HepG2 (cell line): ENCODE measurements around the gene HTR7. TPM values are rescaled to one million over a fixed set of nuclear protein-coding genes. Genes with fewer than 3 reads are reported as not detected.

Source experiments
- ATAC-seq: fragments of 200-7000 bp; cut with Tn5 transposase; 3 replicates; pipeline ENCODE4 v1.9.1; 2020; ENCODE audit warnings: mild to moderate bottlenecking, moderate library complexity
- BruUV-seq: library from RNA; stranded (reverse); fragments of 400-500 nt; replicated peaks from 2 replicates; lab custom pipeline; 2021; lab: Mats Ljungman, UMichigan
- CTCF ChIA-PET: fragments of 300-600 bp; formaldehyde crosslinking; extraction: SDS; loops from one replicate; lab custom pipeline; 2021; ENCODE audit warnings: low total read pairs, inconsistent platforms, low intra/inter-chr PET ratio; lab: Yijun Ruan, JAX
- POLR2A ChIA-PET: fragments of 350-600 bp; sonication (Branson Sonifier 250); formaldehyde crosslinking; loops from one replicate; lab custom pipeline; 2020; ENCODE audit warnings: antibody characterized with exemption, inconsistent platforms; lab: Yijun Ruan, JAX
- DNase-seq: peaks from one replicate; pipeline ENCODE4 v3.0.0-alpha.2; 2015; ENCODE audit warnings: low spot score
- FAIRE-seq: peaks from 3 replicates; lab custom pipeline; 2011; peaks lifted over from hg19 to GRCh38; lab: Jason Lieb, UNC
- H2AFZ ChIP-seq: one replicate; pipeline ENCODE4 v1.6.1; 2011; ENCODE audit warnings: low read length, inconsistent platforms
- H3K27ac ChIP-seq: fragments of 300-600 bp; 3 replicates; pipeline ENCODE4 v1.8.0; 2011; ENCODE audit warnings: mixed run types, mild to moderate bottlenecking, mixed read lengths, low read length, inconsistent platforms; ENCODE audit not compliant: insufficient read depth; ENCODE audit errors: extremely low read length
- H3K27me3 ChIP-seq, 2 experiments: fragments of 200-600 bp in 1 of 2; 2 replicates in 1 of 2; 3 replicates in 1 of 2; pipeline versions ENCODE4 v1.6.0 to v1.8.0; 2011; ENCODE audit warnings: low read length in 2 of 2, mild to moderate bottlenecking in 2 of 2, moderate library complexity in 2 of 2, inconsistent platforms in 1 of 2; ENCODE audit not compliant: insufficient read depth in 2 of 2, control insufficient read depth in 1 of 2
- H3K36me3 ChIP-seq, 2 experiments: fragments of 200-600 bp in 1 of 2; replicated peaks in 1 of 2; 2 replicates in 1 of 2; 3 replicates in 1 of 2; pipeline versions ENCODE4 v1.5.1 to v1.8.0; 2011; ENCODE audit warnings: low read length in 2 of 2, inconsistent platforms in 1 of 2; ENCODE audit not compliant: insufficient read depth in 2 of 2, control insufficient read depth in 1 of 2
- H3K4me1 ChIP-seq: 2 replicates; pipeline ENCODE4 v1.5.1; 2012; ENCODE audit warnings: low read length, inconsistent platforms; ENCODE audit not compliant: insufficient read depth
- H3K4me2 ChIP-seq: 2 replicates; pipeline ENCODE4 v1.6.0; 2011; ENCODE audit warnings: low read depth, low read length, inconsistent platforms
- H3K4me3 ChIP-seq, 3 experiments: fragments of 200-600 bp in 1 of 3; sonication (generic), shearing (Covaris generic) in 1 of 3; replicated peaks in 1 of 3; 2 replicates each; pipeline ENCODE4 v1.5.1; 2011 to 2016; ENCODE audit warnings: low read length in 3 of 3, inconsistent platforms in 2 of 3, low read depth in 2 of 3, mild to moderate bottlenecking in 2 of 3, control low read depth in 1 of 3, mixed read lengths in 1 of 3; ENCODE audit not compliant: insufficient read depth in 1 of 3
- H3K79me2 ChIP-seq: one replicate; pipeline ENCODE4 v1.6.1; 2011; ENCODE audit warnings: low read length, inconsistent platforms; ENCODE audit not compliant: insufficient read depth
- H3K9ac ChIP-seq: 2 replicates; pipeline ENCODE4 v1.6.0; 2011; ENCODE audit warnings: mild to moderate bottlenecking, low read depth, low read length, inconsistent platforms; ENCODE audit not compliant: insufficient read depth
- H3K9me3 ChIP-seq: 2 replicates; pipeline ENCODE4 v1.5.1; 2012; ENCODE audit warnings: mild to moderate bottlenecking, low read length
- H4K20me1 ChIP-seq: 2 replicates; pipeline ENCODE4 v1.6.0; 2011; ENCODE audit warnings: inconsistent platforms, mild to moderate bottlenecking, low read length, moderate library complexity; ENCODE audit not compliant: insufficient read depth
- ADNP ChIP-seq: sonication (generic); formaldehyde crosslinking; IDR thresholded peaks from 2 replicates; pipeline ENCODE4 v1.4.0; 2020; ENCODE audit warnings: missing genetic modification reagents
- ATF1 ChIP-seq: IDR thresholded peaks from 2 replicates; pipeline ENCODE4 v1.6.1; 2016; ENCODE audit warnings: mild to moderate bottlenecking, control low read depth
- ZSCAN30 ChIP-seq: sonication (generic); formaldehyde crosslinking; IDR thresholded peaks from 2 replicates; pipeline ENCODE4 v1.5.0; 2020; ENCODE audit warnings: mild to moderate bottlenecking, missing genetic modification reagents
- WGBS: methylation state at CpG from one replicate; pipeline ENCODE4 v1.1.6; 2017; ENCODE audit warnings: low lambda C conversion rate; 5-methylcytosine and 5-hydroxymethylcytosine counted together
- in situ Hi-C: cut with HindIII; loops from 2 replicates; pipeline ENCODE4 v1.10.0; 2017; ENCODE audit warnings: low pct_unique_long_range_greater_than_20kb; ENCODE audit not compliant: extremely low pct_ligation_motif_present
- intact Hi-C: fragments of 100-400 bp; cut with micrococcal nuclease; formaldehyde crosslinking; loops from one replicate; pipeline ENCODE4 v1.10.0; 2022; ENCODE audit not compliant: unreplicated experiment
- polyA plus RNA-seq, 8 experiments: library from polyadenylated mRNA; depleted of rRNA in 3 of 8; stranded (reverse) in 7 of 8; unstranded in 1 of 8; fragments of >200 nt; fragmentation: Illumina TruSeq in 4 of 8; extraction: Trizol in 4 of 8; gene quantifications; 2 replicates each; pipeline versions ENCODE4 v1.2.1 to v1.2.3, GENCODE V29; 2011 to 2016; ENCODE audit warnings: low read depth in 4 of 8, missing spikeins in 1 of 8, mixed read lengths in 1 of 8; ENCODE audit not compliant: insufficient read depth in 1 of 8
- total RNA-seq, 5 experiments: library from RNA; depleted of rRNA; stranded (reverse); fragments of >200 nt; fragmentation: Illumina TruSeq; extraction: Trizol; gene quantifications; 2 replicates each; pipeline ENCODE4 v1.2.3, GENCODE V29; 2016; ENCODE audit warnings: low read depth in 1 of 5
- TF ChIP-seq, protein P1 (sequence below): sonication (generic); formaldehyde crosslinking; IDR thresholded peaks from 2 replicates; pipeline ENCODE4 v1.4.0; 2020; ENCODE audit warnings: missing genetic modification reagents; ENCODE audit errors: not compliant biosample characterization
- TF ChIP-seq, protein P2 (sequence below): sonication (generic); formaldehyde crosslinking; IDR thresholded peaks from 2 replicates; pipeline ENCODE4; 2020; ENCODE audit warnings: missing genetic modification reagents, mild to moderate bottlenecking, borderline replicate concordance
- TF ChIP-seq, protein P3 (sequence below): sonication (generic); formaldehyde crosslinking; IDR thresholded peaks from 2 replicates; pipeline ENCODE4 v1.4.0; 2020; ENCODE audit warnings: missing genetic modification reagents, borderline replicate concordance

Gene HTR7
- total and polyA plus RNA-seq, 2 of the 13 experiments (the other 11 are each of a cell fraction or from before 2014, with no cell fraction given): 0.04 TPM; not detected in 1

DNA sequence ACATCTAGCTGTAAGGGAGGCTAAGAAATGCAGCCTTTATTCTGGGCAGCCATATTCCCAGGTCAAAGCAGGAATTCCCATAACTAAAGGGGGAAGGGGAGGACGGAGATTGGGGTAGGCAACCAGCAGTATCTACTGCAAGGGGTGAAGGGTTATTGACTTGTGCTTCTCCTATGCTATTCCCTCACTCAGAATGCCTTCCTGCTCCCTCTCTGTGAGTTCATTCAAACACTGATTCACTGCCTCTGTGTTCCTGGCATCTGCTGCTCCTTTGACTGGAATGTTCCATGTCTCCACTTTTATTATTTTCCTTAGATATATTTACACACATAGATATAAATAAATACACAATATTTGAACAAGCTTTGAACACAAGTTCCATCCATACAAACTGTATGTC lies 11.1 kb downstream of the HTR7 start:
- H3K27me3 ChIP-seq: no peaks in the 10 kb centered on the region
- FAIRE-seq (no peak), DNase-seq (no peak), ATAC-seq (no peak)
- in situ Hi-C loops: no loop called here
- no peak overlapping the region for H3K4me2 ChIP-seq
- no peaks in the 10 kb centered on the region for H4K20me1 ChIP-seq
- H3K36me3 ChIP-seq: no peaks in the 10 kb centered on the region
- TF ChIP-seq ATF1 (CRISPR knock-in tag) (no peak), ADNP (no peak), ZSCAN30 (CRISPR knock-in tag) (no peak)
- TF ChIP-seq, protein P1, sequence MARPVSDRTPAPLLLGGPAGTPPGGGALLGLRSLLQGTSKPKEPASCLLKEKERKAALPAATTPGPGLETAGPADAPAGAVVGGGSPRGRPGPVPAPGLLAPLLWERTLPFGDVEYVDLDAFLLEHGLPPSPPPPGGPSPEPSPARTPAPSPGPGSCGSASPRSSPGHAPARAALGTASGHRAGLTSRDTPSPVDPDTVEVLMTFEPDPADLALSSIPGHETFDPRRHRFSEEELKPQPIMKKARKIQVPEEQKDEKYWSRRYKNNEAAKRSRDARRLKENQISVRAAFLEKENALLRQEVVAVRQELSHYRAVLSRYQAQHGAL: no peak
- TF ChIP-seq, protein P2, sequence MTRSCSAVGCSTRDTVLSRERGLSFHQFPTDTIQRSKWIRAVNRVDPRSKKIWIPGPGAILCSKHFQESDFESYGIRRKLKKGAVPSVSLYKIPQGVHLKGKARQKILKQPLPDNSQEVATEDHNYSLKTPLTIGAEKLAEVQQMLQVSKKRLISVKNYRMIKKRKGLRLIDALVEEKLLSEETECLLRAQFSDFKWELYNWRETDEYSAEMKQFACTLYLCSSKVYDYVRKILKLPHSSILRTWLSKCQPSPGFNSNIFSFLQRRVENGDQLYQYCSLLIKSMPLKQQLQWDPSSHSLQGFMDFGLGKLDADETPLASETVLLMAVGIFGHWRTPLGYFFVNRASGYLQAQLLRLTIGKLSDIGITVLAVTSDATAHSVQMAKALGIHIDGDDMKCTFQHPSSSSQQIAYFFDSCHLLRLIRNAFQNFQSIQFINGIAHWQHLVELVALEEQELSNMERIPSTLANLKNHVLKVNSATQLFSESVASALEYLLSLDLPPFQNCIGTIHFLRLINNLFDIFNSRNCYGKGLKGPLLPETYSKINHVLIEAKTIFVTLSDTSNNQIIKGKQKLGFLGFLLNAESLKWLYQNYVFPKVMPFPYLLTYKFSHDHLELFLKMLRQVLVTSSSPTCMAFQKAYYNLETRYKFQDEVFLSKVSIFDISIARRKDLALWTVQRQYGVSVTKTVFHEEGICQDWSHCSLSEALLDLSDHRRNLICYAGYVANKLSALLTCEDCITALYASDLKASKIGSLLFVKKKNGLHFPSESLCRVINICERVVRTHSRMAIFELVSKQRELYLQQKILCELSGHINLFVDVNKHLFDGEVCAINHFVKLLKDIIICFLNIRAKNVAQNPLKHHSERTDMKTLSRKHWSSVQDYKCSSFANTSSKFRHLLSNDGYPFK: no peak
- TF ChIP-seq, protein P3, sequence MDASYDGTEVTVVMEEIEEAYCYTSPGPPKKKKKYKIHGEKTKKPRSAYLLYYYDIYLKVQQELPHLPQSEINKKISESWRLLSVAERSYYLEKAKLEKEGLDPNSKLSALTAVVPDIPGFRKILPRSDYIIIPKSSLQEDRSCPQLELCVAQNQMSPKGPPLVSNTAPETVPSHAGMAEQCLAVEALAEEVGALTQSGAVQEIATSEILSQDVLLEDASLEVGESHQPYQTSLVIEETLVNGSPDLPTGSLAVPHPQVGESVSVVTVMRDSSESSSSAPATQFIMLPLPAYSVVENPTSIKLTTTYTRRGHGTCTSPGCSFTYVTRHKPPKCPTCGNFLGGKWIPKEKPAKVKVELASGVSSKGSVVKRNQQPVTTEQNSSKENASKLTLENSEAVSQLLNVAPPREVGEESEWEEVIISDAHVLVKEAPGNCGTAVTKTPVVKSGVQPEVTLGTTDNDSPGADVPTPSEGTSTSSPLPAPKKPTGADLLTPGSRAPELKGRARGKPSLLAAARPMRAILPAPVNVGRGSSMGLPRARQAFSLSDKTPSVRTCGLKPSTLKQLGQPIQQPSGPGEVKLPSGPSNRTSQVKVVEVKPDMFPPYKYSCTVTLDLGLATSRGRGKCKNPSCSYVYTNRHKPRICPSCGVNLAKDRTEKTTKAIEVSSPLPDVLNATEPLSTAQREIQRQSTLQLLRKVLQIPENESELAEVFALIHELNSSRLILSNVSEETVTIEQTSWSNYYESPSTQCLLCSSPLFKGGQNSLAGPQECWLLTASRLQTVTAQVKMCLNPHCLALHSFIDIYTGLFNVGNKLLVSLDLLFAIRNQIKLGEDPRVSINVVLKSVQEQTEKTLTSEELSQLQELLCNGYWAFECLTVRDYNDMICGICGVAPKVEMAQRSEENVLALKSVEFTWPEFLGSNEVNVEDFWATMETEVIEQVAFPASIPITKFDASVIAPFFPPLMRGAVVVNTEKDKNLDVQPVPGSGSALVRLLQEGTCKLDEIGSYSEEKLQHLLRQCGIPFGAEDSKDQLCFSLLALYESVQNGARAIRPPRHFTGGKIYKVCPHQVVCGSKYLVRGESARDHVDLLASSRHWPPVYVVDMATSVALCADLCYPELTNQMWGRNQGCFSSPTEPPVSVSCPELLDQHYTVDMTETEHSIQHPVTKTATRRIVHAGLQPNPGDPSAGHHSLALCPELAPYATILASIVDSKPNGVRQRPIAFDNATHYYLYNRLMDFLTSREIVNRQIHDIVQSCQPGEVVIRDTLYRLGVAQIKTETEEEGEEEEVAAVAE (CRISPR knock-in tag): no peak
- ChIA-PET POLR2A (no interaction called here), CTCF (no interaction called here)
- 0% methylated on average over 1 of the region's 1 CpG for WGBS
- no TSS peak for BruUV-seq
- H3K79me2 ChIP-seq: no peaks in the 10 kb centered on the region
- H2AFZ ChIP-seq: no peak overlapping the region
- peaks cover 21% of the 10 kb centered on the region for H3K9me3 ChIP-seq
- no peak overlapping the region for H3K9ac ChIP-seq
- H3K4me3 ChIP-seq: no peak overlapping the region
- no peaks in the 10 kb centered on the region for H3K4me1 ChIP-seq
- intact Hi-C loops: no loop called here
- no peak overlapping the region for H3K27ac ChIP-seq
